Activated naive CD4-positive, alpha-beta T cell treated with anti-CD3 and anti-CD28 coated beads, Interleukin-2, amount 50 U/mL, for 16 hours (primary cell): ENCODE data around the gene EFCAB12.
"Not testable (repeated sequence)": the region's sequence is repeated elsewhere in the genome, so short reads cannot be mapped to it uniquely, and the experiment has no call there.

ENCODE experiments used
- DNase-seq: peaks from one replicate; pipeline ENCODE4 v3.0.0-alpha.2; 2020

EFCAB12 gene

DNA sequence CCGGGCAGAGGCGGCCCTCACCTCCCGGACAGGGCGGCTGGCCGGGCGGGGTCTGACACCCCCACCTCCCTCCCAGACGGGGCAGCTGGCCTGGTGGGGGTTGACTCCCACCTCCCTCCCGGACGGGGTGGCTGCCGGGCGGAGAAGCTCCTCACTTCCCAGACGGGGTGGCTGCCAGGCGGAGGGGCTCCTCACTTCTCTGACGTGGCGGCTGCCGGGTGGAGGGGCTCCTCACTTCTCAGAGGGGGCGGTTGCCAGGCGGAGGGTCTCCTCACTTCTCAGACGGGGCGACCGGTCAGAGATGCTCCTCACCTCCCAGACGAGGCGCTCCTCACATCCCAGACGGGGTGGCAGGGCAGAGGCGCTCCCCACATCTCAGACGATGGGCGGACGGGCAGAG lies 65.1 kb downstream of the EFCAB12 start:
- DNase-seq = not testable (repeated sequence)

DNA sequence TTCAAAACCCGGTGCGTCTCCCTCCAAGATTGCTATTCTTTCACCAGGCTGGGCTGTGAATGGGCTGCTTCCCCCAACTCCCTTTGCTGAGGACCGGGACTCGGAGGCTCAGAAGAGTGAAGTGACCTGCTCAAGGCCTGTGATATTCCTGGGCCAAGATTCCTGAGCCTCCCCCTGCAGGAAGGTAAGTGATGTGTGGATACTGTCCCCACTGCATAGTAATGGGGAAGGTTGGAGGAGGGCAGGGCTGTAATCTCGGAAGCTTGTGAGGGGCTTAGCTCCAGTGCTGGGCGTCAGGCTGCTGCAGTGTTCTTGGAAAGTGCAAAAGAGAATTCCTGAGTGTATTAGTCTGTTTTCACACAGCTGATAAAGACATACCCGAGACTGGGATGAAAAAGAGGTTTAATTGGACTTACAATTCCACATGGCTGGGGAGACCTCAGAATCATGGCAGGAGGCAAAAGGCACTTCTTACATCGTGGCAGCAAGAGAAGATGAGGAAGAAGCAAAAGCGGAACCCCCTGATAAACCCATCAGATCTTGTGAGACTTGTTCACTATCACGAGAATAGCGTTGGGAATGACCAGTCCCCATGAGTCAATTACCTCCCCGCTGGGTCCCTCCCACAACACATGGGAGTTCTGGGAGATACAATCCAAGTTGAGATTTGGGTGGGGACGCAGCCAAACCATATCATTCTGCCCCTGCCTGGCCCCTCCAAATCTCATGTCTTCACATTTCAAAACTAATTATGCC lies 67.6 kb downstream of the EFCAB12 start:
- no peak for DNase-seq

DNA sequence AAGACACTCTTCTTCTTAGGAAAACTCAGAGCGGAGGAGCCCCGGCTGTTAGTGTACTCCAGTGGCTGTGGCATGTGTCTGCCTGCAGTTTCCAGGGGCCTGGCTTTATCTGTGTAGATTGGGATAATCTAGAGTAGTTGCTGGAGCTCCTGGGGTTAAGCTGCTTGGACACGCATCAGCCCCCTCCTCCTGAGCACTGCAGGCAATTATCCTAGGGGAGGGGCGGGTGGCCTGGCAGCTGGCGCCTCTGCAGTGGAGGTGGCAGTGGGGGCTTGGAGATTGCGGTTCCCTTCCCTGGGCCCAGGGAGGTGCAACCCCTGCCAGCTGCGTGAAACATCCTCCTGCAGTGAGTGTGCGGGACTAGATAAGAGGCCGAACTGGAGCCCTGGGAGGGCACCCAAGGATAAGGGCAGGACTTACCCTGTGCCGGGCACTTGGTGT lies 68.2 kb downstream of the EFCAB12 start:
- no peak for DNase-seq

DNA sequence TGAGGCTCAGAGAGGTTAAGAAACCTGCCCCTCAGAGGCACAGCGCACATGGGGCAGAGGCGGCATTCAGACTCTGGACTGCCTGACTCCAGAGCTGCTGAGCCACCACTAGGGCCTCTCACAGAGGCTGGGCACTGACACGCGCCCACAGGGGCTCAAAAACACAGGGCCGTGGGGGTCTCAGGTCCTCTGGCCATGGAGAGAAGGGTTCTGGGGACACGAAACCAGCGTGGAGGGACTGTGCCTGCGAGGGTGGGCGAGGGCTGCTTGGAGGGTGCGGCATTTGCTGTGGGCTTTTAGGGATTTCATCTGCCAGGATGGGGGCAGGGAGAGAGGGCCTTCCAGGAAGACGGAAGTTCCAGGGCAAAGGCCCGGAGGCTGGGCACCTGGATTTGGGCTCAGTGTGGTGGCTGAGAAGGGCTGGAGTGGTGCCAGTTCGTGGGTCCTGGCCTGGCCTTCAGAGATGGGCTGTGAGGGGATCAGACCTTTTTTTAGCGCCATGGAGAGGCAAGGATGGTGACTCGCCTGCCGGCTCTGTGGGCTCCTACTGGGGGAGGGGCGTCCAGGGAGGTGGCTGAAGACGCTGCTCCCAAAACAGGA lies 69.6 kb downstream of the EFCAB12 start:
- DNase-seq = no peak

DNA sequence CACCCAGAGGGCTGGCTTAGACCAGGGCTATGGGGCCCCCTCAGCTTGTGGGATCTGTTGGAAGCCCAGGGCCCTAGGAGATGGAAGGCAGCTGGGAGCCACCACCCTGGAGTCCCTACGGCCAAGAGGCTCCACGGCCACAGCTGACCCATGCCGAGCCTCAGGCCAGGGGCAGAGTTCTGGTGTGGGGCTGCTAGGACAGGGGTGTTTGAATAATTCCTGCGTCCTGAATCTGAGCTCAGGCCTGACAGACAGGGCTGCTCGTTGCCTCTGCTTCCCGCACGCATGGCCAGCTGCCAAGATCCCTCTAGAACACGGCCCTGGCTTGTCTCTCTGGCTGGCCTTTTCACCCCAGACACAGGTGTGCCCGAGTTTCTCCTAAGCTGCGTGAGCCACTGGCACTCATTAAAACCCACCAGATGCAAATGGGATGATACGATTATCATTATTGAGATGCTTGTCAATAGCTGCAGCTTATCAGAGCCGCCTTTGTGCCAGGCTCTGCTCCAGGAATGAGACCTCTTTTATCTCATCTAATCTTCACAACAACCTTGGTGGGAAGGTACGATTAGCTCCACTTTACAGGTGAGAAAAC lies 70.2 kb downstream of the EFCAB12 start:
- no peak for DNase-seq

DNA sequence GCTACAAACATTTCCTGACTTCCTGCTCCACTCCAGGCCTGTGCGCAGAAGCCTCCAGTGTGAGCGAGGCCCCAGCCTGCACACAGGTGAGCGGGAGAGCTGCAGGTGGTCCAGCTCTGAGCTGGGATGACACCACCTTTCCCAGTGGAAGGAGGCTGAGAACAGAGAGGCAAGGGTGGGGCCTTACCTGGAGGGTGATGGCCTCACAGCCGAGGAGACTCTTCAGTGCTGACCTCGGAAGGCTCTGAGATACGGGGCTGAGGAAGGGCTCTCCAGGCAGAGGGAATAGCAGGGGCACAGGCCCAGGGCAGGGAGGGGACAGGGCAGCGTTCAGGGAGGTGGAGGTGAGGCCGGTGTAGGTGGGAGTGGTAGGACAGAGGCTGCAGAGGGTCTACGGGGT lies 70.8 kb downstream of the EFCAB12 start:
- DNase-seq = no peak

DNA sequence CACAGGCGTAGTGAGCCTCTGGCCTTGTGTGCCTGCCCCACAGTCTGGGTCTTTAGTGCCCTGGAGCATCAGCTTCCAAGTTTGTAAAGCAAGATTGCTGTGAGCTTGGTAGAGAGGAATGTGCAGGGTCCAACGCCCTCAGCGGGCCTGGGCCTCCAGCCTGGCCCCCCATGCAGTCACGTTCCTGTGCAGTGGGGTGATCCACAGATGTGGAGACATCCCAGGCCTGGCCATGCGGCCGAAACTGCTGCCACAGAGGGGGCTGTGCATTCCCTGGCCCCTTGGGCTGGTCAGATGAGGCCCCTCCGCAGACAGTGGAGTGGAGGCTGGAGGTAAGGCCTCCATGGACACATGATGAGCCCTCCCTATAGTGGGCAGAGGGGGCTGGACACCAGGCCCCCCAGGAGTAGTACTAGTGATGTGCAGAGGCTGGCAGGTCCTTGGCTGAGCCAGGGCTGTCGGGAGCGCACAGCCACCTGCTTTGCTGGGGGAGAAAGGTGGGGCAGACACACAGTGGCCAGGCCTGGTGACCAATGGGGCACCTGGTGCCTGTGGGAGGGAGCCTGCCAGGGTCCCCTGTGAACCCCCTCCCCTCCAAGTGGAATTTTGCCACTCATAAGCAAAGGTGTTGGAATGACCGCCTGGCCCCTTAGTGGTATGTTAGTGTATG lies 71.5 kb downstream of the EFCAB12 start:
- no peak for DNase-seq

DNA sequence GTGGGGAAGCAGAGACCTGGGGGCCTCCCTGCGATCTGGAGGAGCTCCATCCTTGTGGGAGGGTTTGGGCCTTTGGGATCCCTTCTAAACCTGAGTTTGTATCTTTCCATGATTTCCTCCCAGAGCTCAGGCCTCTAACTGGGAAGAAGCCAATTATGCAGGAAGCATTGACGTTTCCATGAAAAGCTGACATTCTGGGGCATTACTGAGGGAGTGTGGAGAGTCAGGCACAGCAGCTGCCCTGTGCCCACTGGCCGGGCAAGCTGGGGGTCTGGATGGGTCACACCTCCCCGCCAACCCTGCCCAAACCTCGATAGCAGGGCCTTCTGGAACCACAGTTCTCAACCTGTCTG lies 74.9 kb downstream of the EFCAB12 start:
- no peak for DNase-seq

DNA sequence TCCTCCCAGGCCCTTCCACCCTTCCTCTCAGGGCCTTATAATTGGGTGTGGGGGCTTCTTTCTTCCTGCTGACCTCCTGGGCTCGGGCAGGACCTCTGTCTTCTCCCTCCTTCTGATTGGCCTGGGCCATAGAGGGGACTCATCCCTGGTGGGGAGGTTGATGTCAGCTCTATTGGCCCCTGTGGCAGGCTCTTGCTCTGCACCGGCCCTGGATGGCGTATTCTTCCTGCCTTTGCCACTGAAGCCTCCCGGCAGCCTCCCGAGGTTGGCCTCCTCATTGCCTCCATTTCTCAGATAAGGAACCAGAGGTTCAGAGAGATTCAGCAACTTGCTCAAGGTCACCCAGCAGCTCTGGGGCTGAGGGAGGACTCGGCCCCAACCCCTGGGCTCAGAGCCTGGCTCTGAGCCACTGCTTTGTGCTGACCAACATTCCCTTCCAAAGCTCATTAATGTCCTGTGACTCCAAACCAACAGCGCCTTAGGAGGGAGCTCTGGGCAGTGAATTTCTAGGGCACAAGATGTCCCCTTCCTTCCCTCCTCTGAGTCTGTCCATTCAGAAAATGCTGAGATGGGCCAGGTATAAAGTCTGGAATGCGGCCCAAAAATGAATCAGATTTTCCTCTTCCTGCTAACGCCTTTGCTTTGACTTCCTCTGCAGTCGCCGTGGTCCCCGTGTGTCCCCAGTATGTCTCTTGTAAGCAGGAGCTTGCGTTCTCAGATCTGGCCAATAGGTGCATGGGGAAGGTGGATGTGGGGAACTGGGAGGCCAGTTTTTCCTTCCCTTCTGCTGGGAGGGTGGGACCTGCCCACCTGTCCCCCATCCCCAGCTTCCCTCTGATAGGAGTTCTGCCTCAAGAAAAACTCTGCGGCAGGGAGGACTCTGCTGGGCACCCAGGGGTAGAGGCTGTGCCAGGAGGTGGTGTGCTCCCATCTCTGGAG lies 75.5 kb downstream of the EFCAB12 start:
- DNase-seq = no peak

DNA sequence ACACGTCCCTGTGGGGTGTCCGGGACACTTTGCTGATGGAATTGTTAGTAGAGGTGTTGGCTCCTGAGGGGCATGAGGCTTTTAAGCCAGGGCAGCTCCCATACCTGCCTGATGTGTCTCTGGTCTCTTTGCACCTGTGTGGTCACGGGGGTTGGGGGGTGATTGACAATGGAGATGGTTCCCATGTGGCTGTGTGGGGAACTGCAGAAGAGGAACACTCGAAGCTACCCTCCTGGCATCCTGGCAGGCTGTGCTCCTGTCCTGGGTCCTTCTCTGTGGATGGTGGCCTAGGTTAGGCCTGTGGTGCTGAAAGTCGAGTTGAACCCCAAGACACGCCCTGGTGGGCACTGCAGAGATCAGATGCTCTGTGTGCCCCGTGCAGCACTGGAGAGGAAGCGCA lies 76.4 kb downstream of the EFCAB12 start:
- no peak for DNase-seq
